ENCODE data around the gene CACNG1.

GRCh38 chr17:67063141-67063540 is 18.8 kb downstream of the CACNG1 start:
- TF ChIP-seq POLR2AphosphoS5 (IDR thresholded peaks at IDR 0.05): no peak
- TF ChIP-seq, protein P1, sequence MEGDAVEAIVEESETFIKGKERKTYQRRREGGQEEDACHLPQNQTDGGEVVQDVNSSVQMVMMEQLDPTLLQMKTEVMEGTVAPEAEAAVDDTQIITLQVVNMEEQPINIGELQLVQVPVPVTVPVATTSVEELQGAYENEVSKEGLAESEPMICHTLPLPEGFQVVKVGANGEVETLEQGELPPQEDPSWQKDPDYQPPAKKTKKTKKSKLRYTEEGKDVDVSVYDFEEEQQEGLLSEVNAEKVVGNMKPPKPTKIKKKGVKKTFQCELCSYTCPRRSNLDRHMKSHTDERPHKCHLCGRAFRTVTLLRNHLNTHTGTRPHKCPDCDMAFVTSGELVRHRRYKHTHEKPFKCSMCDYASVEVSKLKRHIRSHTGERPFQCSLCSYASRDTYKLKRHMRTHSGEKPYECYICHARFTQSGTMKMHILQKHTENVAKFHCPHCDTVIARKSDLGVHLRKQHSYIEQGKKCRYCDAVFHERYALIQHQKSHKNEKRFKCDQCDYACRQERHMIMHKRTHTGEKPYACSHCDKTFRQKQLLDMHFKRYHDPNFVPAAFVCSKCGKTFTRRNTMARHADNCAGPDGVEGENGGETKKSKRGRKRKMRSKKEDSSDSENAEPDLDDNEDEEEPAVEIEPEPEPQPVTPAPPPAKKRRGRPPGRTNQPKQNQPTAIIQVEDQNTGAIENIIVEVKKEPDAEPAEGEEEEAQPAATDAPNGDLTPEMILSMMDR (IDR thresholded peaks at IDR 0.05): no peak
